ENCODE data around the gene NOP16.
A peak's percentile ranks its signal among the peaks of the same experiment; 100 is the strongest.

The NOP16 gene

GRCh38 chr5:176383248-176383905 lies 5.0 kb downstream of the NOP16 start:
- Mint-ChIP-seq H3K27me3 (no peaks in the 10 kb centered on the region), H3K4me3 (no peak overlapping the region), H3K9me3 (no peaks in the 10 kb centered on the region)

GRCh38 chr5:176382721-176383120 lies 5.7 kb downstream of the NOP16 start:
- no peaks in the 10 kb centered on the region for H3K27me3 Mint-ChIP-seq
- no peak overlapping the region for H3K27ac Mint-ChIP-seq
- no peaks in the 10 kb centered on the region for H3K9me3 Mint-ChIP-seq
- H3K36me3 Mint-ChIP-seq, result peaks cover 48% of the 10 kb centered on the region
- H3K4me1 Mint-ChIP-seq, result peaks cover 43% of the 10 kb centered on the region
- H3K4me3 Mint-ChIP-seq, result no peak overlapping the region
- no peak for ATAC-seq

More at GRCh38 chr5:176383248-176383905, 5.0 kb downstream of the NOP16 start:
- H3K36me3 Mint-ChIP-seq, result peaks cover 48% of the 10 kb centered on the region
- no peak for ATAC-seq
- H3K4me1 Mint-ChIP-seq, result peaks cover 49% of the 10 kb centered on the region
- H3K27ac Mint-ChIP-seq, result no peak overlapping the region

- no peak overlapping the region for H3K27ac Mint-ChIP-seq
- no peaks in the 10 kb centered on the region for H3K9me3 Mint-ChIP-seq
- no peak overlapping the region for H3K4me3 Mint-ChIP-seq
- H3K27me3 Mint-ChIP-seq, result no peaks in the 10 kb centered on the region
- no peak for ATAC-seq
- peaks cover 36% of the 10 kb centered on the region for H3K4me1 Mint-ChIP-seq
- peaks cover 48% of the 10 kb centered on the region for H3K36me3 Mint-ChIP-seq
Measured at GRCh38 chr5:176381979-176382378, 6.4 kb downstream of the NOP16 start.

- peaks cover 46% of the 10 kb centered on the region for H3K36me3 Mint-ChIP-seq
- no peaks in the 10 kb centered on the region for H3K9me3 Mint-ChIP-seq
- no peak overlapping the region for H3K27ac Mint-ChIP-seq
- no peaks in the 10 kb centered on the region for H3K27me3 Mint-ChIP-seq
- ATAC-seq, result no peak
- H3K4me1 Mint-ChIP-seq, result peaks cover 30% of the 10 kb centered on the region
- H3K4me3 Mint-ChIP-seq, result no peak overlapping the region
Measured at GRCh38 chr5:176381423-176381822, 7.0 kb downstream of the NOP16 start.

- H3K9me3 Mint-ChIP-seq, result no peaks in the 10 kb centered on the region
- H3K36me3 Mint-ChIP-seq, result peaks cover 47% of the 10 kb centered on the region
- peak; percentile 78 for ATAC-seq
Measured at GRCh38 chr5:176379881-176380280, 8.5 kb downstream of the NOP16 start.

GRCh38 chr5:176373100-176373818 lies 15.1 kb downstream of the NOP16 start:
- Mint-ChIP-seq H3K36me3 (peaks cover 34% of the 10 kb centered on the region), H3K27ac (no peak overlapping the region), H3K4me3 (no peak overlapping the region), H3K4me1 (no peaks in the 10 kb centered on the region), H3K27me3 (no peaks in the 10 kb centered on the region), H3K9me3 (no peaks in the 10 kb centered on the region)
- peak; percentile 80 for ATAC-seq

More at GRCh38 chr5:176379881-176380280, 8.5 kb downstream of the NOP16 start:
- Mint-ChIP-seq H3K4me1 (peaks cover 15% of the 10 kb centered on the region), H3K27me3 (no peaks in the 10 kb centered on the region), H3K27ac (peak overlapping the region; percentile 22), H3K4me3 (no peak overlapping the region)

GRCh38 chr5:176371621-176372539 lies 16.5 kb downstream of the NOP16 start:
- peaks cover 48% of the 10 kb centered on the region for H3K36me3 Mint-ChIP-seq
- no peak overlapping the region for H3K4me3 Mint-ChIP-seq
- no peaks in the 10 kb centered on the region for H3K27me3 Mint-ChIP-seq
- ATAC-seq, result no peak
- H3K9me3 Mint-ChIP-seq, result no peaks in the 10 kb centered on the region
- H3K4me1 Mint-ChIP-seq, result peaks cover 11% of the 10 kb centered on the region
- H3K27ac Mint-ChIP-seq, result no peak overlapping the region

GRCh38 chr5:176369934-176370711 lies 18.3 kb downstream of the NOP16 start:
- H3K4me3 Mint-ChIP-seq, result no peak overlapping the region
- H3K27ac Mint-ChIP-seq, result no peak overlapping the region
- H3K4me1 Mint-ChIP-seq, result peaks cover 11% of the 10 kb centered on the region
- no peaks in the 10 kb centered on the region for H3K27me3 Mint-ChIP-seq
- ATAC-seq, result no peak
- H3K9me3 Mint-ChIP-seq, result no peaks in the 10 kb centered on the region
- H3K36me3 Mint-ChIP-seq, result peaks cover 30% of the 10 kb centered on the region

- Mint-ChIP-seq H3K4me3 (no peak overlapping the region), H3K27ac (no peak overlapping the region), H3K36me3 (peaks cover 27% of the 10 kb centered on the region), H3K27me3 (no peaks in the 10 kb centered on the region), H3K4me1 (peaks cover 11% of the 10 kb centered on the region), H3K9me3 (no peaks in the 10 kb centered on the region)
- no peak for ATAC-seq
Measured at GRCh38 chr5:176368726-176369125, 19.7 kb downstream of the NOP16 start.

- ATAC-seq, result no peak
- peaks cover 23% of the 10 kb centered on the region for H3K4me1 Mint-ChIP-seq
- H3K4me3 Mint-ChIP-seq, result peak overlapping the region; percentile 63
- no peaks in the 10 kb centered on the region for H3K27me3 Mint-ChIP-seq
- no peaks in the 10 kb centered on the region for H3K9me3 Mint-ChIP-seq
- H3K36me3 Mint-ChIP-seq, result peaks cover 26% of the 10 kb centered on the region
- H3K27ac Mint-ChIP-seq, result no peak overlapping the region
Measured at GRCh38 chr5:176366232-176366894, 22.0 kb downstream of the NOP16 start.

GRCh38 chr5:176365351-176366231 lies 22.8 kb downstream of the NOP16 start, which contains the start of gene ARL10:
ARL10 (plus strand) TSS chr5:176365487; CDS start chr5:176365564, 77 bp downstream.
- Mint-ChIP-seq H3K4me1 (peaks cover 31% of the 10 kb centered on the region), H3K36me3 (peaks cover 19% of the 10 kb centered on the region), H3K4me3 (peak within 1 kb of the TSS; percentile 83), H3K9me3 (no peaks in the 10 kb centered on the region), H3K27me3 (no peaks in the 10 kb centered on the region), H3K27ac (peak within 1 kb of the TSS; percentile 79)
- ATAC-seq, result peak; percentile 70

- peaks cover 35% of the 10 kb centered on the region for H3K4me1 Mint-ChIP-seq
- peak overlapping the region; percentile 79 for H3K27ac Mint-ChIP-seq
- peak overlapping the region; percentile 83 for H3K4me3 Mint-ChIP-seq
- H3K9me3 Mint-ChIP-seq, result no peaks in the 10 kb centered on the region
- H3K36me3 Mint-ChIP-seq, result peaks cover 14% of the 10 kb centered on the region
- H3K27me3 Mint-ChIP-seq, result no peaks in the 10 kb centered on the region
- no peak for ATAC-seq
Measured at GRCh38 chr5:176364765-176365350, 23.5 kb downstream of the NOP16 start.

- peak; percentile 68 for ATAC-seq
- Mint-ChIP-seq H3K9me3 (no peaks in the 10 kb centered on the region), H3K4me3 (peak overlapping the region; percentile 99), H3K36me3 (peaks cover 15% of the 10 kb centered on the region), H3K27ac (peak overlapping the region; percentile 98), H3K4me1 (peaks cover 45% of the 10 kb centered on the region), H3K27me3 (no peaks in the 10 kb centered on the region)
Measured at GRCh38 chr5:176362233-176362490, 26.2 kb downstream of the NOP16 start.

Measured in stimulated activated memory B cell treated with anti-CD40 and anti-IgM and Interleukin-4, amounts not matched to agents 10 μg/mL and 1 μg/mL and 100 μg/mL, for 72 hours (primary cell).